GM18858 (cell line): Measurements from ENCODE around the gene CENPA.
"Not testable (repeated sequence)": the region's sequence is repeated elsewhere in the genome, so short reads cannot be mapped to it uniquely, and the experiment has no call there.

Experiments used
- ATAC-seq: cut with Tn5 transposase; IDR thresholded peaks from one replicate; pipeline ENCODE4 v1.9.1; 2021; ENCODE audit not compliant: unreplicated experiment

CENPA gene

GRCh38 chr2:26785431-26786206 is at the start of gene CENPA:
Gene CENPA (plus strand): TSS chr2:26786056. CDS start chr2:26786197, 141 bp downstream.
- ATAC-seq = peak; percentile 97

GRCh38 chr2:26737221-26737620 is 48.6 kb upstream of the CENPA start:
- no peak for ATAC-seq

GRCh38 chr2:26738481-26738880 is 47.4 kb upstream of the CENPA start:
- ATAC-seq = no peak

- no peak for ATAC-seq
Measured at GRCh38 chr2:26739514-26739913, 46.3 kb upstream of the CENPA start.

- no peak for ATAC-seq
Measured at GRCh38 chr2:26740346-26740745, 45.5 kb upstream of the CENPA start.

GRCh38 chr2:26740890-26741302 is 45.0 kb upstream of the CENPA start:
- no peak for ATAC-seq

GRCh38 chr2:26742048-26742770 is 43.6 kb upstream of the CENPA start:
- no peak for ATAC-seq

- ATAC-seq = no peak
Measured at GRCh38 chr2:26743852-26744251, 42.0 kb upstream of the CENPA start.

- ATAC-seq = no peak
Measured at GRCh38 chr2:26744953-26745352, 40.9 kb upstream of the CENPA start.

- ATAC-seq = no peak
Measured at GRCh38 chr2:26745609-26746327, 40.1 kb upstream of the CENPA start.

GRCh38 chr2:26746934-26747333 is 38.9 kb upstream of the CENPA start:
- ATAC-seq = no peak

GRCh38 chr2:26749787-26750420 is 36.0 kb upstream of the CENPA start:
- ATAC-seq = not testable (repeated sequence)

GRCh38 chr2:26750467-26750866 is 35.4 kb upstream of the CENPA start:
- not testable (repeated sequence) for ATAC-seq

- ATAC-seq = no peak
Measured at GRCh38 chr2:26752656-26753055, 33.2 kb upstream of the CENPA start.

GRCh38 chr2:26754539-26754938 is 31.3 kb upstream of the CENPA start:
- ATAC-seq = no peak

GRCh38 chr2:26754972-26755670 is 30.7 kb upstream of the CENPA start:
- no peak for ATAC-seq

GRCh38 chr2:26756337-26756736 is 29.5 kb upstream of the CENPA start:
- no peak for ATAC-seq

GRCh38 chr2:26757873-26758789 is 27.7 kb upstream of the CENPA start:
- ATAC-seq = no peak

- ATAC-seq = no peak
Measured at GRCh38 chr2:26758790-26759321, 27.0 kb upstream of the CENPA start.
